IgD-negative memory B cell (primary cell): Measurements from ENCODE around the gene PRR7. TPM values are rescaled to one million over a fixed set of nuclear protein-coding genes. Genes with fewer than 3 reads are reported as not detected.
A peak's percentile ranks its signal among the peaks of the same experiment; 100 is the strongest.

ENCODE experiments used
- H3K27ac Mint-ChIP-seq, 3 donors: one replicate each; pipeline ENCODE4 v1.8.0; 2020 to 2022; ENCODE audit warnings: mild to moderate bottlenecking in 3 of 3, mixed read lengths in 3 of 3, moderate library complexity in 1 of 3
- H3K27me3 Mint-ChIP-seq: one replicate; pipeline ENCODE4 v1.8.0; 2021; ENCODE audit warnings: mixed read lengths
- H3K36me3 Mint-ChIP-seq: one replicate; pipeline ENCODE4 v1.8.0; 2020; ENCODE audit warnings: mild to moderate bottlenecking, mixed read lengths
- H3K4me1 Mint-ChIP-seq, 3 donors: one replicate each; pipeline ENCODE4 v1.8.0; 2020 to 2022; ENCODE audit warnings: mixed read lengths in 3 of 3, mild to moderate bottlenecking in 1 of 3
- H3K4me3 Mint-ChIP-seq, 4 donors: one replicate each; pipeline ENCODE4 v1.8.0; 2020 to 2022; ENCODE audit warnings: mild to moderate bottlenecking in 4 of 4, mixed read lengths in 4 of 4, moderate library complexity in 3 of 4
- H3K9me3 Mint-ChIP-seq, 3 donors: one replicate each; pipeline ENCODE4 v1.8.0; 2020 to 2021; ENCODE audit warnings: mixed read lengths in 3 of 3, mild to moderate bottlenecking in 1 of 3
- polyA plus RNA-seq: library from polyadenylated mRNA; unstranded; fragments of 300-500 nt; fragmentation: Illumina TruSeq; gene quantifications from one replicate; pipeline ENCODE4 v1.2.3, GENCODE V29; 2021

PRR7 gene
- polyA plus RNA-seq, 1 donor from 2014 or later, result 23.1 TPM

- H3K4me1 Mint-ChIP-seq, result peaks cover 5 to 36% (median 23%) of the 10 kb centered on the region in 3 donors
- H3K9me3 Mint-ChIP-seq, result no peaks in the 10 kb centered on the region
- H3K4me3 Mint-ChIP-seq, result peak overlapping the region in 3 of 4 donors; percentile 73 to 86 (median 83)
- peak overlapping the region in 1 of 3 donors; percentile 68 for H3K27ac Mint-ChIP-seq
- peaks cover 5% of the 10 kb centered on the region for H3K36me3 Mint-ChIP-seq
- peaks cover 3% of the 10 kb centered on the region for H3K27me3 Mint-ChIP-seq
Observed at GRCh38 chr5:177495243-177496060, 48.8 kb downstream of the PRR7 start.

- H3K27me3 Mint-ChIP-seq, result peaks cover 3% of the 10 kb centered on the region
- H3K36me3 Mint-ChIP-seq, result peaks cover 5% of the 10 kb centered on the region
- H3K4me1 Mint-ChIP-seq, result peaks cover 9 to 41% (median 27%) of the 10 kb centered on the region in 3 donors
- peak overlapping the region; percentile 21 to 86 (median 78) for H3K4me3 Mint-ChIP-seq
- no peaks in the 10 kb centered on the region for H3K9me3 Mint-ChIP-seq
- H3K27ac Mint-ChIP-seq, result peak overlapping the region in 1 of 3 donors; percentile 68
Observed at GRCh38 chr5:177496070-177496726, 49.6 kb downstream of the PRR7 start.

- Mint-ChIP-seq H3K27ac (no peak overlapping the region), H3K9me3 (no peaks in the 10 kb centered on the region), H3K4me3 (peak overlapping the region; percentile 21 to 95 (median 78)), H3K27me3 (peaks cover 3% of the 10 kb centered on the region), H3K36me3 (peaks cover 5% of the 10 kb centered on the region), H3K4me1 (peaks cover 9 to 42% (median 32%) of the 10 kb centered on the region in 3 donors)
Observed at GRCh38 chr5:177496727-177497291, 50.2 kb downstream of the PRR7 start.

GRCh38 chr5:177497292-177498012, 50.8 kb downstream of the PRR7 start, which contains the start of gene PDLIM7:
TSS of gene PDLIM7 (minus strand) at chr5:177497604. CDS start at chr5:177496512, 1,092 bp downstream.
- Mint-ChIP-seq H3K36me3 (peaks cover 6% of the 10 kb centered on the region), H3K27ac (peak within 1 kb of the TSS; percentile 14 to 81 (median 54)), H3K27me3 (peaks cover 3% of the 10 kb centered on the region), H3K4me3 (peak within 1 kb of the TSS; percentile 83 to 95 (median 90)), H3K9me3 (no peaks in the 10 kb centered on the region), H3K4me1 (peaks cover 15 to 48% (median 39%) of the 10 kb centered on the region in 3 donors)

- Mint-ChIP-seq H3K9me3 (no peaks in the 10 kb centered on the region), H3K36me3 (peaks cover 3% of the 10 kb centered on the region), H3K27me3 (peaks cover 3% of the 10 kb centered on the region), H3K4me1 (peaks cover 15 to 50% (median 41%) of the 10 kb centered on the region in 3 donors), H3K4me3 (peak overlapping the region; percentile 83 to 95 (median 90)), H3K27ac (peak overlapping the region; percentile 14 to 81 (median 54))
Observed at GRCh38 chr5:177498013-177498787, 51.6 kb downstream of the PRR7 start.

GRCh38 chr5:177499842-177500241, 53.2 kb downstream of the PRR7 start:
- Mint-ChIP-seq H3K9me3 (no peaks in the 10 kb centered on the region), H3K27me3 (peaks cover 3% of the 10 kb centered on the region), H3K4me1 (peaks cover 10 to 43% (median 36%) of the 10 kb centered on the region in 3 donors), H3K27ac (peak overlapping the region in 1 of 3 donors; percentile 91), H3K4me3 (peak overlapping the region in 3 of 4 donors; percentile 8 to 75 (median 67)), H3K36me3 (peaks cover 3% of the 10 kb centered on the region)

- H3K4me1 Mint-ChIP-seq, result peaks cover 10 to 47% (median 38%) of the 10 kb centered on the region in 3 donors
- no peaks in the 10 kb centered on the region for H3K9me3 Mint-ChIP-seq
- peaks cover 4% of the 10 kb centered on the region for H3K36me3 Mint-ChIP-seq
- peak overlapping the region in 2 of 4 donors; percentile 55 to 67 for H3K4me3 Mint-ChIP-seq
- H3K27me3 Mint-ChIP-seq, result peaks cover 3% of the 10 kb centered on the region
- peak overlapping the region in 2 of 3 donors; percentile 18 to 23 for H3K27ac Mint-ChIP-seq
Observed at GRCh38 chr5:177500685-177501522, 54.3 kb downstream of the PRR7 start.

GRCh38 chr5:177501874-177502678, 55.5 kb downstream of the PRR7 start:
- Mint-ChIP-seq H3K4me1 (peaks cover 12 to 44% (median 40%) of the 10 kb centered on the region in 3 donors), H3K27ac (peak overlapping the region; percentile 0 to 37 (median 35))

GRCh38 chr5:177502886-177503285, 56.3 kb downstream of the PRR7 start:
- H3K27me3 Mint-ChIP-seq, result peaks cover 3% of the 10 kb centered on the region
- H3K27ac Mint-ChIP-seq, result peak overlapping the region in 1 of 3 donors; percentile 0
- peaks cover 20 to 52% (median 47%) of the 10 kb centered on the region in 3 donors for H3K4me1 Mint-ChIP-seq
- H3K9me3 Mint-ChIP-seq, result no peaks in the 10 kb centered on the region
- peaks cover 8% of the 10 kb centered on the region for H3K36me3 Mint-ChIP-seq
- H3K4me3 Mint-ChIP-seq, result peak overlapping the region in 2 of 4 donors; percentile 51 to 82

More at GRCh38 chr5:177501874-177502678, 55.5 kb downstream of the PRR7 start:
- H3K4me3 Mint-ChIP-seq, result peak overlapping the region; percentile 44 to 74 (median 54)
- H3K36me3 Mint-ChIP-seq, result peaks cover 4% of the 10 kb centered on the region
- H3K9me3 Mint-ChIP-seq, result no peaks in the 10 kb centered on the region
- H3K27me3 Mint-ChIP-seq, result peaks cover 3% of the 10 kb centered on the region

- H3K36me3 Mint-ChIP-seq, result peaks cover 8% of the 10 kb centered on the region
- H3K4me1 Mint-ChIP-seq, result peaks cover 23 to 50% (median 44%) of the 10 kb centered on the region in 3 donors
- no peaks in the 10 kb centered on the region for H3K27me3 Mint-ChIP-seq
- H3K27ac Mint-ChIP-seq, result no peak overlapping the region
- H3K4me3 Mint-ChIP-seq, result peak overlapping the region in 1 of 4 donors; percentile 47
- H3K9me3 Mint-ChIP-seq, result no peaks in the 10 kb centered on the region
Observed at GRCh38 chr5:177503351-177504085, 56.9 kb downstream of the PRR7 start.

GRCh38 chr5:177504086-177505056, 57.8 kb downstream of the PRR7 start:
- Mint-ChIP-seq H3K36me3 (peaks cover 8% of the 10 kb centered on the region), H3K4me1 (peaks cover 27 to 50% (median 43%) of the 10 kb centered on the region in 3 donors), H3K27ac (no peak overlapping the region), H3K27me3 (no peaks in the 10 kb centered on the region), H3K9me3 (no peaks in the 10 kb centered on the region), H3K4me3 (no peak overlapping the region)
